PC-3 (cell line): ENCODE measurements around the gene PMP22. TPM values are rescaled to one million over a fixed set of nuclear protein-coding genes. Genes with fewer than 3 reads are reported as not detected.
A peak's percentile ranks its signal among the peaks of the same experiment; 100 is the strongest.

Source experiments
- ATAC-seq: fragments of 200-7000 bp; cut with Tn5 transposase; 2 replicates; pipeline ENCODE4 v1.9.1; 2020; ENCODE audit warnings: mild to moderate bottlenecking, moderate library complexity
- BruUV-seq: library from RNA; stranded (reverse); fragments of 400-500 nt; replicated peaks from 2 replicates; lab custom pipeline; 2021; lab: Mats Ljungman, UMichigan
- CTCF ChIA-PET: fragments of 300-600 bp; sonication (Branson Sonifier 250); formaldehyde crosslinking; loops from one replicate; lab custom pipeline; 2022; ENCODE audit warnings: antibody characterized with exemption; lab: Charles Lee
- POLR2A ChIA-PET: fragments of 300-600 bp; sonication (Branson Sonifier 250); formaldehyde crosslinking; loops from one replicate; lab custom pipeline; 2022; ENCODE audit warnings: antibody characterized with exemption; ENCODE audit not compliant: unreplicated experiment; lab: Charles Lee
- DNase-seq: peaks from one replicate; pipeline ENCODE4 v3.0.0-alpha.2; 2015
- H2AFZ ChIP-seq: fragments of 300-600 bp; sonication (generic); 2 replicates; pipeline ENCODE4 v1.6.0; 2016; ENCODE audit warnings: antibody characterized with exemption, low read length
- H3F3A ChIP-seq: fragments of 300-600 bp; sonication (generic); one replicate; pipeline ENCODE4 v1.6.0; 2017; ENCODE audit warnings: antibody characterized with exemption, low read length, control low read depth, mild to moderate bottlenecking; ENCODE audit not compliant: unreplicated experiment
- H3K27ac ChIP-seq: fragments of 300-600 bp; sonication (generic); 2 replicates; pipeline ENCODE4 v1.5.1; 2016; ENCODE audit warnings: mild to moderate bottlenecking, low read length
- H3K27me3 ChIP-seq: fragments of 300-600 bp; sonication (generic); 2 replicates; pipeline ENCODE4 v1.6.1; 2016; ENCODE audit warnings: low read length, mixed read lengths
- H3K36me3 ChIP-seq: fragments of 300-600 bp; sonication (generic); 2 replicates; pipeline ENCODE4 v1.6.1; 2016; ENCODE audit warnings: low read depth, mixed run types, low read length, mixed read lengths
- H3K4me1 ChIP-seq: fragments of 300-600 bp; sonication (generic); 2 replicates; pipeline ENCODE4 v1.5.1; 2016; ENCODE audit warnings: low read length; ENCODE audit not compliant: insufficient read depth
- H3K4me2 ChIP-seq: fragments of 300-600 bp; sonication (generic); 2 replicates; pipeline ENCODE4 v1.6.0; 2016; ENCODE audit warnings: low read length
- H3K4me3 ChIP-seq: fragments of 300-600 bp; sonication (generic); 2 replicates; pipeline ENCODE4 v1.5.1; 2016; ENCODE audit warnings: mild to moderate bottlenecking, low read length, mixed read lengths
- H3K79me2 ChIP-seq: fragments of 300-600 bp; sonication (generic); 2 replicates; pipeline ENCODE4 v1.6.1; 2017; ENCODE audit warnings: low read length, mixed read lengths
- H3K9ac ChIP-seq: fragments of 300-600 bp; sonication (generic); 2 replicates; pipeline ENCODE4 v1.6.0; 2016; ENCODE audit warnings: mild to moderate bottlenecking, low read length
- H3K9me2 ChIP-seq: fragments of 300-600 bp; sonication (generic); replicated peaks from 2 replicates; pipeline ENCODE4 v1.6.1; 2016; ENCODE audit warnings: mixed run types, low read length, mixed read lengths
- H3K9me3 ChIP-seq: fragments of 300-600 bp; sonication (generic); 2 replicates; pipeline ENCODE4 v1.6.1; 2016; ENCODE audit warnings: low read length, mixed read lengths
- H4K20me1 ChIP-seq: fragments of 300-600 bp; sonication (generic); 2 replicates; pipeline ENCODE4 v1.6.1; 2016; ENCODE audit warnings: low read length, mixed read lengths
- CTCF ChIP-seq: fragments of 300-600 bp; sonication (generic); conservative IDR thresholded peaks from 2 replicates; pipeline ENCODE4 v1.5.1; 2017; ENCODE audit warnings: antibody characterized with exemption, low read depth, mild to moderate bottlenecking, low read length
- EZH2 ChIP-seq: fragments of 300-600 bp; sonication (generic); IDR thresholded peaks from one replicate; pipeline ENCODE4 v1.6.1; 2017; ENCODE audit warnings: antibody characterized with exemption, mild to moderate bottlenecking, low read length; ENCODE audit not compliant: unreplicated experiment
- EZH2phosphoT487 ChIP-seq: fragments of 300-600 bp; sonication (generic); IDR thresholded peaks from 2 replicates; pipeline ENCODE4 v1.6.1; 2018; ENCODE audit warnings: mild to moderate bottlenecking, antibody characterized with exemption, low read length, borderline replicate concordance
- intact Hi-C: fragments of 100-400 bp; cut with micrococcal nuclease; formaldehyde crosslinking; loops from 2 replicates; pipeline ENCODE4 v1.9.0; 2023
- total RNA-seq: library from RNA; depleted of rRNA; stranded (reverse); fragments of >200 nt; gene quantifications from 2 replicates; pipeline ENCODE4 v1.2.3, GENCODE V29; 2014

PMP22 gene
- total RNA-seq, 1 experiment from 2014 or later: 51.0 TPM

GRCh38 chr17:15273141-15273793 lies 8.1 kb upstream of the PMP22 start:
- no peaks in the 10 kb centered on the region for H3K9me3 ChIP-seq
- no peaks in the 10 kb centered on the region for H4K20me1 ChIP-seq
- peaks cover 4% of the 10 kb centered on the region for H3F3A ChIP-seq
- no peak overlapping the region for H3K4me3 ChIP-seq
- TF ChIP-seq EZH2phosphoT487 (no peak), EZH2 (no peak), CTCF (no peak)
- peaks cover 37% of the 10 kb centered on the region for H3K4me1 ChIP-seq
- no peak overlapping the region for H2AFZ ChIP-seq
- peak; percentile 90 for ATAC-seq
- DNase-seq: peak; percentile 97
- no TSS peak for BruUV-seq
- intact Hi-C loops: no loop called here
- peak overlapping the region; percentile 54 for H3K4me2 ChIP-seq
- H3K36me3 ChIP-seq: no peaks in the 10 kb centered on the region
- peak overlapping the region; percentile 67 for H3K9ac ChIP-seq
- CTCF ChIA-PET: interaction anchor here (0.6 to 1.0 kb wide), 2 partner anchors 11 to 104 kb away, joined by 3 read pairs; no protein-coding TSS in a partner anchor
- no peaks in the 10 kb centered on the region for H3K9me2 ChIP-seq
- POLR2A ChIA-PET: no interaction called here
- no peaks in the 10 kb centered on the region for H3K79me2 ChIP-seq
- no peaks in the 10 kb centered on the region for H3K27me3 ChIP-seq
- H3K27ac ChIP-seq: peak overlapping the region; percentile 91

GRCh38 chr17:15271741-15272140 lies 6.6 kb upstream of the PMP22 start:
- POLR2A ChIA-PET: no interaction called here
- H3K4me3 ChIP-seq: no peak overlapping the region
- DNase-seq (no peak), ATAC-seq (no peak)
- peaks cover 4% of the 10 kb centered on the region for H3F3A ChIP-seq
- no peaks in the 10 kb centered on the region for H3K9me3 ChIP-seq
- no peaks in the 10 kb centered on the region for H4K20me1 ChIP-seq
- H3K4me2 ChIP-seq: no peak overlapping the region
- CTCF ChIA-PET: no interaction called here
- no peaks in the 10 kb centered on the region for H3K9me2 ChIP-seq
- no peak overlapping the region; the same call in 1 of the 2 replicates for H3K9ac ChIP-seq
- H3K36me3 ChIP-seq: no peaks in the 10 kb centered on the region
- no peaks in the 10 kb centered on the region for H3K79me2 ChIP-seq
- H3K27me3 ChIP-seq: no peaks in the 10 kb centered on the region
- intact Hi-C loops: no loop called here
- no peak overlapping the region for H3K27ac ChIP-seq
- TF ChIP-seq EZH2phosphoT487 (no peak), CTCF (no peak), EZH2 (no peak)
- no TSS peak for BruUV-seq
- no peak overlapping the region for H2AFZ ChIP-seq
- H3K4me1 ChIP-seq: peaks cover 29% of the 10 kb centered on the region

GRCh38 chr17:15270628-15271381 lies 5.7 kb upstream of the PMP22 start:
- ChIA-PET CTCF (no interaction called here), POLR2A (no interaction called here)
- Histone ChIP-seq H3K9me3 (no peaks in the 10 kb centered on the region), H3K36me3 (no peaks in the 10 kb centered on the region), H4K20me1 (no peaks in the 10 kb centered on the region), H3F3A (peaks cover 4% of the 10 kb centered on the region), H2AFZ (no peak overlapping the region), H3K9me2 (no peaks in the 10 kb centered on the region), H3K9ac (no peak overlapping the region), H3K4me2 (no peak overlapping the region), H3K27ac (no peak overlapping the region), H3K4me1 (peaks cover 24% of the 10 kb centered on the region), H3K4me3 (no peak overlapping the region), H3K27me3 (no peaks in the 10 kb centered on the region), H3K79me2 (no peaks in the 10 kb centered on the region)
- TF ChIP-seq CTCF (no peak), EZH2phosphoT487 (no peak), EZH2 (no peak)
- intact Hi-C loops: no loop called here
- no peak for DNase-seq
- no peak for ATAC-seq
- BruUV-seq: no TSS peak
